NK-92 treated with Interleukin-12 subunit alpha and Interleukin-12 subunit beta, amount 100 ng/mL, for 24 hours (cell line): ENCODE results near the gene ARHGAP6.

Experiments used
- DNase-seq: peaks from one replicate; lab custom pipeline; 2025; lab: John Stamatoyannopoulos, UW

The ARHGAP6 gene

GRCh38 chrX:11296051-11296450, 369.7 kb downstream of the ARHGAP6 start:
- DNase-seq: no peak

GRCh38 chrX:11293113-11293512, 372.6 kb downstream of the ARHGAP6 start, which contains the start of gene AMELX:
Gene AMELX, plus strand, starts transcription at chrX:11293413. Its CDS starts 1,376 bp downstream, at chrX:11294789.
- DNase-seq: no peak

- no peak for DNase-seq
Measured at GRCh38 chrX:11290416-11291102, 375.2 kb downstream of the ARHGAP6 start.

- no peak for DNase-seq
Measured at GRCh38 chrX:11287505-11287904, 378.2 kb downstream of the ARHGAP6 start.

GRCh38 chrX:11285651-11286050, 380.1 kb downstream of the ARHGAP6 start:
- DNase-seq: no peak

GRCh38 chrX:11282043-11282442, 383.7 kb downstream of the ARHGAP6 start:
- DNase-seq: no peak

GRCh38 chrX:11273544-11273943, 392.2 kb downstream of the ARHGAP6 start:
- no peak for DNase-seq

- no peak for DNase-seq
Measured at GRCh38 chrX:11272863-11273262, 392.9 kb downstream of the ARHGAP6 start.

GRCh38 chrX:11272290-11272689, 393.4 kb downstream of the ARHGAP6 start:
- DNase-seq: no peak

GRCh38 chrX:11269996-11270395, 395.7 kb downstream of the ARHGAP6 start:
- no peak for DNase-seq

- DNase-seq: no peak
Measured at GRCh38 chrX:11269006-11269405, 396.7 kb downstream of the ARHGAP6 start.

- no peak for DNase-seq
Measured at GRCh38 chrX:11267425-11267824, 398.3 kb downstream of the ARHGAP6 start.

GRCh38 chrX:11266573-11267003, 399.1 kb downstream of the ARHGAP6 start:
- no peak for DNase-seq

- DNase-seq: no peak
Measured at GRCh38 chrX:11265352-11265751, 400.4 kb downstream of the ARHGAP6 start.

- no peak for DNase-seq
Measured at GRCh38 chrX:11264925-11265324, 400.8 kb downstream of the ARHGAP6 start.

GRCh38 chrX:11261260-11261659, 404.5 kb downstream of the ARHGAP6 start:
- no peak for DNase-seq

- no peak for DNase-seq
Measured at GRCh38 chrX:11259437-11259836, 406.3 kb downstream of the ARHGAP6 start.

GRCh38 chrX:11257711-11258110, 408.0 kb downstream of the ARHGAP6 start:
- no peak for DNase-seq

- DNase-seq: no peak
Measured at GRCh38 chrX:11257290-11257689, 408.4 kb downstream of the ARHGAP6 start.

GRCh38 chrX:11254417-11255109, 411.2 kb downstream of the ARHGAP6 start:
- no peak for DNase-seq

- DNase-seq: no peak
Measured at GRCh38 chrX:11244636-11245035, 421.1 kb downstream of the ARHGAP6 start.

GRCh38 chrX:11242704-11243103, 423.0 kb downstream of the ARHGAP6 start:
- DNase-seq: no peak

- DNase-seq: no peak
Measured at GRCh38 chrX:11241720-11242119, 424.0 kb downstream of the ARHGAP6 start.

- no peak for DNase-seq
Measured at GRCh38 chrX:11239230-11239629, 426.5 kb downstream of the ARHGAP6 start.
